ENCODE results near the gene GRID2. TPM values are rescaled to one million over a fixed set of nuclear protein-coding genes. Genes with fewer than 3 reads are reported as not detected.
"Not testable (repeated sequence)": the region's sequence is repeated elsewhere in the genome, so short reads cannot be mapped to it uniquely, and the experiment has no call there.

Gene GRID2
- polyA plus RNA-seq, 1 donor (not counting 4 experiments of a cell fraction or from before 2014, with no cell fraction given): not detected

- H3K36me3 ChIP-seq (ENCODE audit: control insufficient read depth in 2 of 2, extremely low read depth in 1 of 2, insufficient read depth in 2 of 2, low read length in 2 of 2); H2AFZ ChIP-seq (ENCODE audit: control insufficient read depth, low read length); H3K9me1 ChIP-seq (ENCODE audit: control insufficient read depth, extremely low read depth, insufficient read depth, low read length); DNase-seq (ENCODE audit: low read depth, low spot score); H3K4me1 ChIP-seq (ENCODE audit: control insufficient read depth, extremely low read depth, insufficient read depth, low read length); H3K9ac ChIP-seq (ENCODE audit: control insufficient read depth, extremely low read depth, insufficient read depth, low read length); H3K4me3 ChIP-seq (ENCODE audit: control insufficient read depth in 2 of 3, extremely low read depth in 1 of 3, insufficient read depth in 2 of 3, low read depth in 1 of 3, low read length in 3 of 3); dilution Hi-C loops (cut with MboI; ENCODE audit: extremely low pct_ligation_motif_present, low sequenced_read_pairs); H3K27ac ChIP-seq (ENCODE audit: control insufficient read depth, insufficient read depth, low read length); H3K79me2 ChIP-seq (ENCODE audit: control insufficient read depth, insufficient read depth, low read length); FAIRE-seq; H3K27me3 ChIP-seq (ENCODE audit: control insufficient read depth, extremely low read depth, insufficient read depth, low read length); H3K4me2 ChIP-seq (ENCODE audit: control insufficient read depth, extremely low read depth, insufficient read depth, low read depth, low read length); H3K9me3 ChIP-seq (ENCODE audit: control insufficient read depth, low read depth, low read length); H4K20me1 ChIP-seq (ENCODE audit: control insufficient read depth, extremely low read depth, insufficient read depth, low read length): not testable (repeated sequence)
Observed at GRCh38 chr4:92444143-92444843, 140.5 kb downstream of the GRID2 start.

- Histone ChIP-seq H3K27me3 (ENCODE audit: control insufficient read depth, extremely low read depth, insufficient read depth, low read length) (no peaks in the 10 kb centered on the region), H2AFZ (ENCODE audit: control insufficient read depth, low read length) (no peak overlapping the region), H3K9ac (ENCODE audit: control insufficient read depth, extremely low read depth, insufficient read depth, low read length) (no peak overlapping the region), H3K79me2 (ENCODE audit: control insufficient read depth, insufficient read depth, low read length) (no peaks in the 10 kb centered on the region), H3K4me2 (ENCODE audit: control insufficient read depth, extremely low read depth, insufficient read depth, low read depth, low read length) (no peak overlapping the region), H4K20me1 (ENCODE audit: control insufficient read depth, extremely low read depth, insufficient read depth, low read length) (no peaks in the 10 kb centered on the region), H3K9me3 (ENCODE audit: control insufficient read depth, low read depth, low read length) (no peaks in the 10 kb centered on the region), H3K4me1 (ENCODE audit: control insufficient read depth, extremely low read depth, insufficient read depth, low read length) (no peaks in the 10 kb centered on the region), H3K27ac (ENCODE audit: control insufficient read depth, insufficient read depth, low read length) (no peak overlapping the region), H3K4me3 (ENCODE audit: control insufficient read depth in 2 of 3, extremely low read depth in 1 of 3, insufficient read depth in 2 of 3, low read depth in 1 of 3, low read length in 3 of 3) (no peak overlapping the region), H3K9me1 (ENCODE audit: control insufficient read depth, extremely low read depth, insufficient read depth, low read length) (no peaks in the 10 kb centered on the region), H3K36me3 (ENCODE audit: control insufficient read depth in 2 of 2, extremely low read depth in 1 of 2, insufficient read depth in 2 of 2, low read length in 2 of 2) (no peaks in the 10 kb centered on the region)
- TF ChIP-seq EZH2 (IDR thresholded peaks at IDR 0.05; ENCODE audit: low read length) (no peak), CTCF (optimal IDR thresholded peaks at IDR 0.05 in 1 of 3, IDR thresholded peaks at IDR 0.05 in 1 of 3, conservative IDR thresholded peaks at IDR 0.05 in 1 of 3; ENCODE audit: extremely low read depth in 1 of 3, insufficient read depth in 2 of 3, low read length in 3 of 3) (no peak)
- no peak for FAIRE-seq
- DNase-seq (ENCODE audit: low read depth, low spot score): no peak
- dilution Hi-C loops (cut with MboI; ENCODE audit: extremely low pct_ligation_motif_present, low sequenced_read_pairs): no loop called here
Observed at GRCh38 chr4:92445127-92445526, 141.4 kb downstream of the GRID2 start.
